GM10266 (cell line): ENCODE results near the gene FAM20C.
"Not testable (repeated sequence)": the region's sequence is repeated elsewhere in the genome, so short reads cannot be mapped to it uniquely, and the experiment has no call there.

ENCODE experiments used
- DNase-seq: peaks from one replicate; pipeline ENCODE4 v3.0.0; 2012; ENCODE audit errors: extremely low spot score
- CTCF ChIP-seq: IDR thresholded peaks from 2 replicates; pipeline ENCODE4 v1.5.1; 2012; ENCODE audit warnings: mild to moderate bottlenecking, low read depth; ENCODE audit not compliant: control insufficient read depth, insufficient read depth; ENCODE audit errors: missing control alignments

Gene FAM20C

GRCh38 chr7:295155-296154 lies 103.1 kb downstream of the FAM20C start:
- DNase-seq, result no peak
- no peak for TF ChIP-seq CTCF

GRCh38 chr7:296373-296945 lies 104.1 kb downstream of the FAM20C start:
- TF ChIP-seq CTCF, result no peak

GRCh38 chr7:297141-297540 lies 104.8 kb downstream of the FAM20C start:
- DNase-seq, result not testable (repeated sequence)

More at GRCh38 chr7:296373-296945, 104.1 kb downstream of the FAM20C start:
- no peak for DNase-seq

- TF ChIP-seq CTCF, result no peak
- no peak for DNase-seq
Observed at GRCh38 chr7:297611-298374, 105.4 kb downstream of the FAM20C start.

- TF ChIP-seq CTCF, result no peak
Observed at GRCh38 chr7:298375-298702, 106.0 kb downstream of the FAM20C start.

GRCh38 chr7:298743-299142 lies 106.4 kb downstream of the FAM20C start:
- DNase-seq, result no peak
- TF ChIP-seq CTCF, result no peak

More at GRCh38 chr7:298375-298702, 106.0 kb downstream of the FAM20C start:
- DNase-seq, result no peak

- DNase-seq, result no peak
- TF ChIP-seq CTCF, result no peak
Observed at GRCh38 chr7:299169-299568, 106.8 kb downstream of the FAM20C start.
